GM18951 (cell line): ENCODE data around the gene ROR2.

Experiments
- POLR2A ChIP-seq: IDR thresholded peaks from 4 replicates; pipeline ENCODE4 v1.6.1; 2011; ENCODE audit warnings: mild to moderate bottlenecking; ENCODE audit not compliant: insufficient read length, insufficient read depth; ENCODE audit errors: extremely low read depth
- in situ Hi-C: fragments of 300-500 bp; cut with MboI; formaldehyde crosslinking; loops from one replicate; pipeline ENCODE4 v1.12.0; 2022; ENCODE audit warnings: low sequenced_read_pairs, mixed read lengths, inconsistent platforms; ENCODE audit not compliant: unreplicated experiment

The ROR2 gene

GRCh38 chr9:91908293-91908623 is 41.8 kb downstream of the ROR2 start:
- in situ Hi-C loops: no loop called here

GRCh38 chr9:91907484-91908292 is 42.3 kb downstream of the ROR2 start:
- TF ChIP-seq POLR2A: no peak
- in situ Hi-C loops: no loop called here

More at GRCh38 chr9:91908293-91908623, 41.8 kb downstream of the ROR2 start:
- TF ChIP-seq POLR2A: no peak

GRCh38 chr9:91905991-91906469 is 44.0 kb downstream of the ROR2 start:
- TF ChIP-seq POLR2A: no peak

GRCh38 chr9:91905237-91905650 is 44.8 kb downstream of the ROR2 start:
- TF ChIP-seq POLR2A: no peak
- in situ Hi-C loops: no loop called here

More at GRCh38 chr9:91905991-91906469, 44.0 kb downstream of the ROR2 start:
- in situ Hi-C loops: no loop called here

GRCh38 chr9:91904588-91905236 is 45.3 kb downstream of the ROR2 start:
- in situ Hi-C loops: no loop called here
- no peak for TF ChIP-seq POLR2A

- TF ChIP-seq POLR2A: no peak
- in situ Hi-C loops: no loop called here
These were observed 46.7 kb downstream of the ROR2 start for GRCh38 chr9:91903126-91903911.

GRCh38 chr9:91902475-91903125 is 47.4 kb downstream of the ROR2 start:
- in situ Hi-C loops: no loop called here
- TF ChIP-seq POLR2A: no peak

GRCh38 chr9:91900797-91901177 is 49.2 kb downstream of the ROR2 start:
- in situ Hi-C loops: no loop called here
- TF ChIP-seq POLR2A: no peak

GRCh38 chr9:91900055-91900796 is 49.8 kb downstream of the ROR2 start:
- TF ChIP-seq POLR2A: no peak
- in situ Hi-C loops: no loop called here

GRCh38 chr9:91899594-91899993 is 50.4 kb downstream of the ROR2 start:
- in situ Hi-C loops: no loop called here
- TF ChIP-seq POLR2A: no peak

GRCh38 chr9:91899219-91899563 is 50.8 kb downstream of the ROR2 start:
- no peak for TF ChIP-seq POLR2A

GRCh38 chr9:91898451-91899218 is 51.4 kb downstream of the ROR2 start:
- TF ChIP-seq POLR2A: no peak
- in situ Hi-C loops: no loop called here

More at GRCh38 chr9:91899219-91899563, 50.8 kb downstream of the ROR2 start:
- in situ Hi-C loops: no loop called here
